ENCODE results near the gene WDR37. TPM values are rescaled to one million over a fixed set of nuclear protein-coding genes. Genes with fewer than 3 reads are reported as not detected.

WDR37 gene
- polyA plus RNA-seq, 2 of the 4 experiments (the other 2 are of a cell fraction): 5.9 to 7.1 TPM

- H3K9me3 ChIP-seq: no peaks in the 10 kb centered on the region
- no peak for FAIRE-seq
- POLR2A ChIA-PET: no interaction called here
- peaks cover 3% of the 10 kb centered on the region; the same call in 1 of the 3 replicates for H3K4me1 ChIP-seq
- no peak for DNase-seq (ENCODE audit: low read depth in 1 of 2, low spot score in 1 of 2)
- H3K4me3 ChIP-seq: no peak overlapping the region
- TF ChIP-seq SREBF2 (IDR thresholded peaks at IDR 0.05) (no peak), CHD2 (IDR thresholded peaks at IDR 0.05; ENCODE audit: low read length, partially characterized antibody) (no peak), HDAC2 (IDR thresholded peaks at IDR 0.05) (no peak), GATA3 (IDR thresholded peaks at IDR 0.05; ENCODE audit: borderline replicate concordance) (no peak), EP300 (IDR thresholded peaks at IDR 0.05) (no peak), RCOR1 (IDR thresholded peaks at IDR 0.05; ENCODE audit: low read depth, low read length) (no peak), FOSL2 (IDR thresholded peaks at IDR 0.05) (no peak), FOSL2 (CRISPR knock-in tag; IDR thresholded peaks at IDR 0.05) (no peak), BHLHE40 (IDR thresholded peaks at IDR 0.05; ENCODE audit: low read depth, low read length) (no peak), RNF2 (IDR thresholded peaks at IDR 0.05; ENCODE audit: borderline replicate concordance, low read depth) (no peak), RFX5 (IDR thresholded peaks at IDR 0.05) (no peak)
- TF ChIP-seq, protein P1, sequence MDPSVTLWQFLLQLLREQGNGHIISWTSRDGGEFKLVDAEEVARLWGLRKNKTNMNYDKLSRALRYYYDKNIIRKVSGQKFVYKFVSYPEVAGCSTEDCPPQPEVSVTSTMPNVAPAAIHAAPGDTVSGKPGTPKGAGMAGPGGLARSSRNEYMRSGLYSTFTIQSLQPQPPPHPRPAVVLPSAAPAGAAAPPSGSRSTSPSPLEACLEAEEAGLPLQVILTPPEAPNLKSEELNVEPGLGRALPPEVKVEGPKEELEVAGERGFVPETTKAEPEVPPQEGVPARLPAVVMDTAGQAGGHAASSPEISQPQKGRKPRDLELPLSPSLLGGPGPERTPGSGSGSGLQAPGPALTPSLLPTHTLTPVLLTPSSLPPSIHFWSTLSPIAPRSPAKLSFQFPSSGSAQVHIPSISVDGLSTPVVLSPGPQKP (IDR thresholded peaks at IDR 0.05; ENCODE audit: low read depth, low read length): no peak
- TF ChIP-seq, protein P2, sequence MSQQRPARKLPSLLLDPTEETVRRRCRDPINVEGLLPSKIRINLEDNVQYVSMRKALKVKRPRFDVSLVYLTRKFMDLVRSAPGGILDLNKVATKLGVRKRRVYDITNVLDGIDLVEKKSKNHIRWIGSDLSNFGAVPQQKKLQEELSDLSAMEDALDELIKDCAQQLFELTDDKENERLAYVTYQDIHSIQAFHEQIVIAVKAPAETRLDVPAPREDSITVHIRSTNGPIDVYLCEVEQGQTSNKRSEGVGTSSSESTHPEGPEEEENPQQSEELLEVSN (IDR thresholded peaks at IDR 0.05; ENCODE audit: borderline replicate concordance, low read depth): no peak
- WGBS (ENCODE audit: missing lambda C conversion rate): 93% methylated on average over 14 of the region's 14 CpGs
- no peak overlapping the region for H3K4me2 ChIP-seq
- H3K27ac ChIP-seq: no peak overlapping the region
- CTCF ChIA-PET: interaction anchor here (1.0 kb wide), 1 partner anchor 1939 kb away, joined by 3 read pairs; no protein-coding TSS in a partner anchor
- ATAC-seq: no peak
Observed at GRCh38 chr10:1104971-1105370, 48.8 kb downstream of the WDR37 start.

DNA sequence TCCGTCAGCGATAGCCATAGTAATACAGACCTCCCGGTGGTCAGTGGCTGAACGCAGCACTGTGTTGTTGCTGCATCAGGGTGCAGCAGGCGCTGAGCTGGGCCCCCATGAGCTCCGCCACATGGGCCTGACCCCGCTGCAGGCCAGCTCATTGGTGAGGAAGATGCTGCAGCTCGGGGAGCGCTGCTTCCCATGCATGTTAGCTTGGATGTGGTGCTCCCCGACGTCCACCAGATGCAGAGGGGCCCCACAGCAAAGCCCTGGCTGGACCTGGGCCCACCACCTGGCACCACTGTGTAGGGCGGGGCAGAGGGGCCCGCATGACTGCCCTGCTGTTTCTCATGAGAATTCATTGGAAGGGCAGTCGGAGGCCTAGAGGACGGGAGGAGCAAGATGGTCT lies 50.8 kb downstream of the WDR37 start:
- Histone ChIP-seq H3K4me2 (no peak overlapping the region), H3K4me3 (no peak overlapping the region), H3K27ac (no peak overlapping the region), H3K9me3 (no peaks in the 10 kb centered on the region), H3K4me1 (peaks cover 10% of the 10 kb centered on the region)
- TF ChIP-seq NFE2L2 (conservative IDR thresholded peaks at IDR 0.05; ENCODE audit: low read length): no peak
- no peak for FAIRE-seq
- DNase-seq (ENCODE audit: low read depth in 1 of 2, low spot score in 1 of 2): no peak
- WGBS (ENCODE audit: missing lambda C conversion rate): 87% methylated on average over 10 of the region's 15 CpGs
- POLR2A ChIA-PET: no interaction called here
- no peak for ATAC-seq
- CTCF ChIA-PET: interaction anchor here (0.9 kb wide), 1 partner anchor 262 kb away, joined by 3 read pairs; no protein-coding TSS in a partner anchor

- ATAC-seq (no peak), FAIRE-seq (no peak), DNase-seq (ENCODE audit: low read depth in 1 of 2, low spot score in 1 of 2) (no peak)
- peaks cover 10% of the 10 kb centered on the region for H3K4me1 ChIP-seq
- H3K9me3 ChIP-seq: no peaks in the 10 kb centered on the region
- ChIA-PET CTCF (interaction anchor here (1.3 kb wide), 1 partner anchor 262 kb away, joined by 6 read pairs; no protein-coding TSS in a partner anchor), POLR2A (no interaction called here)
- no peak overlapping the region for H3K4me2 ChIP-seq
- no peak overlapping the region for H3K4me3 ChIP-seq
- 84% methylated on average over 6 of the region's 6 CpGs for WGBS (ENCODE audit: missing lambda C conversion rate)
- no peak overlapping the region for H3K27ac ChIP-seq
- TF ChIP-seq RCOR1 (IDR thresholded peaks at IDR 0.05; ENCODE audit: low read depth, low read length): no peak
Observed at GRCh38 chr10:1107679-1108078, 51.5 kb downstream of the WDR37 start.

- ChIA-PET CTCF (interaction anchor here (0.6 to 2.1 kb wide), 15 partner anchors 9 to 1934 kb away, joined by 3 to 13 read pairs (median 4); no protein-coding TSS in a partner anchor), POLR2A (no interaction called here)
- H3K4me3 ChIP-seq: no peak overlapping the region
- no peaks in the 10 kb centered on the region for H3K9me3 ChIP-seq
- H3K4me2 ChIP-seq: 0 out of 3 replicates have a peak overlapping the region, but pooled peaks have one; percentile 30
- peak; percentile 92 for FAIRE-seq
- peak; percentile 81 to 89 for DNase-seq (ENCODE audit: low read depth in 1 of 2, low spot score in 1 of 2)
- H3K4me1 ChIP-seq: peaks cover 10% of the 10 kb centered on the region
- peak; percentile 96 for ATAC-seq
- H3K27ac ChIP-seq: peak overlapping the region in 1 of 2 experiments; percentile 57; a peak in 3 of 6 replicates
- WGBS (ENCODE audit: missing lambda C conversion rate): 59% methylated on average over 32 of the region's 32 CpGs
- TF ChIP-seq POLR2A (IDR thresholded peaks at IDR 0.05; ENCODE audit: low read length) (no peak), MAX (IDR thresholded peaks at IDR 0.05) (no peak), FOSL2 (IDR thresholded peaks at IDR 0.05) (no peak), FOSL2 (CRISPR knock-in tag; IDR thresholded peaks at IDR 0.05) (peak; percentile 70; the same call in 1 of the 2 replicates), RFX5 (IDR thresholded peaks at IDR 0.05) (no peak), EHF (CRISPR knock-in tag; IDR thresholded peaks at IDR 0.05) (no peak), BHLHE40 (IDR thresholded peaks at IDR 0.05; ENCODE audit: low read depth, low read length) (0 out of 2 replicates have a peak, but pooled peaks have one; percentile 15), RNF2 (IDR thresholded peaks at IDR 0.05; ENCODE audit: borderline replicate concordance, low read depth) (no peak), HMGXB4 (CRISPR knock-in tag; IDR thresholded peaks at IDR 0.05; ENCODE audit: borderline replicate concordance) (no peak), ZFP36 (IDR thresholded peaks at IDR 0.05; ENCODE audit: borderline replicate concordance, partially characterized antibody) (no peak), ATOH8 (CRISPR knock-in tag; IDR thresholded peaks at IDR 0.05; ENCODE audit: low read depth) (no peak), RARB (CRISPR knock-in tag; IDR thresholded peaks at IDR 0.05) (no peak)
- TF ChIP-seq, protein P1 (IDR thresholded peaks at IDR 0.05; ENCODE audit: low read depth, low read length): no peak
- TF ChIP-seq, protein P2 (IDR thresholded peaks at IDR 0.05; ENCODE audit: borderline replicate concordance, low read depth): no peak
Observed at GRCh38 chr10:1109795-1110673, 53.8 kb downstream of the WDR37 start.
